GM18499 (cell line): Measurements from ENCODE around the gene RNF220.

Experiments
- ATAC-seq: cut with Tn5 transposase; IDR thresholded peaks from one replicate; pipeline ENCODE4 v1.9.1; 2021; ENCODE audit warnings: moderate number of reproducible peaks; ENCODE audit not compliant: insufficient read depth, unreplicated experiment

Gene RNF220

GRCh38 chr1:44569491-44569890 is 164.4 kb downstream of the RNF220 start:
- ATAC-seq = no peak

DNA sequence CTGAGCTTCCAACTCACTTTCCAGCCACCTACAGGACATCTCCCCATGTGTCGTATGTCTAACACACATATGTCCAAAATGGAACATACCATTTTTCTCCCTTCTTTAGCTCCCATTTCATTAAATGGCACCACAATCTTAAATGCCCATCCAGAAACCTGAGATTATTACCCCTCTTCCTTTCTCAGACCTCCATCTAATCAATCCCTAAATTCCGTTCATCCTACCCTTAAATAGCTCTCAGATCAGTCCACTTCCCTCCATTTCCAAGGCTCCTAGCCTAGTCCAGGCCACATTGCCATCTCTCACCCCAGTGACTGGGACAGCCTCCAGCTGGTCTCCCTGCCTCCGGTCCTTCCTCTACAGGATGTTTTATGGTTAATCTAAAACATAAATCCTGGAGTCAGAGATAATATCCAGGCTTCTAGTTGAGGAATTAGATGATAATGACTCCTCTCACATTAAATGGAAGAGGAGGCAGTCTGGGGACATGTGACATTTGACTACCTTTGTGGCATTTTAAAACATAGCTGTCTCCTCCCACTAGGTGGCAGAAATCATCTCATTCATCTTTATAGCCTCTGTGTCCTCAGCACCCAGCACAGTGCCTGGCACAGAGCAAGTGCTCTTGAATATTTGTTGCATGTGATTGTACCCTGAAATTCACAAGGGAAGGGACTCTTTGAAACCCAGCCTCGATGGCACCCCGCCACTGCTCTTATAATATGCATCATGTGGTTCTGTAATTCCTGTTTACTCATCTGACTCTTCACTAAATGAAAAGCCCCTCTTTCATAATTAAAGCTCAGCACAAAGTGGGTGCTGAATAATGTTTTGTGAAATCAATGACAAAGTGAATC is 166.9 kb downstream of the RNF220 start:
- no peak for ATAC-seq

DNA sequence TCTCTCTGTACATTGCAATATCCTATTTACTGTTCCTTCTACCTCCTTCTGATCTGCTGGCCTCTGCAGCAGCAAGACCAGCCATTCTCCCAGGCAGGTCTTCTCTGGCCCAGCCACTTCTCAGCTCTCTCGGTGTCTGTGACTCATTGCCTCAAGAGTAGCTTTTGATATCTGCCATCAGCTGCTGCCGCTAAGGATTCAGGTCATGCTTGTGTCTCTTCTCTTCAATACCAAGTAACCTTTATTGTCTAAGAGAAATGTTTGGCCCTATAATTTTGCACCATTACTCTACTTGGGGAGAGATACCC is 167.5 kb downstream of the RNF220 start:
- ATAC-seq = no peak

- no peak for ATAC-seq
Measured at GRCh38 chr1:44575396-44575795, 170.3 kb downstream of the RNF220 start.

DNA sequence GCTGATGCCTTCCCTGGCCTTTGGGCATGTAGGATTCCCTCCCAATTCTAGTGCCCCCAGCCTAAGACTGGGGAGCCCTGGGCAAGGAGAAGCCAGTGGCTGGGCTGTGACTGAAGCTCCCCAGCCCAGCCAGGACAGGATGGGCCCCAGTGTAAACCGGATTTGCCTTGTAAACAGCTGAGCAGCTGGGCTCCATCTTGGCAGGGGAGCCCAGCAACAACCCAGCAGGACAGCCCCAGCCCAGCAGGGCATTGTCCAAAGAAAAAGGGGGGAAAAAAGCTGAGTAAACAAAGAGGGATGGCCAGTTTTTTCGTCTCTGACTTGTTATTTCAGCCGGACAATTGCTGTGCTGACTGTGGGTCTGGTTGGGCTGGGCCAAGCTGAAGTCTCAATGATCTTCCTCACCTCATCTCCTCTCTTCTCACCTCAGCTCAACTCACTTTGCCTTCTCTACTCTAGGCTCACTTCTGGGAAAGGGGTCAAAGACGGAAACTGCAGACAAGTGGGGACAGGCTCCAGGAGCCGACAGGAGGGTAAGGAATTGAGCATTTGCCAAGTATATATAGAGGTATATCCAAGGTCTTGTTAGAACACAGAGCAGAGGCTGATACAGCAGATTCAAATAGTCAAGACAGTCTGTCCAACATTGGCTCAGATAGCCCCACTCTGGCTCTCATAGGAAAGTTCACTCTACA is 171.5 kb downstream of the RNF220 start:
- no peak for ATAC-seq

GRCh38 chr1:44581205-44581604 is 176.2 kb downstream of the RNF220 start:
- ATAC-seq = no peak

- ATAC-seq = no peak
Measured at GRCh38 chr1:44584167-44584566, 179.1 kb downstream of the RNF220 start.

- no peak for ATAC-seq
Measured at GRCh38 chr1:44585315-44585920, 180.4 kb downstream of the RNF220 start.

- no peak for ATAC-seq
Measured at GRCh38 chr1:44587796-44588460, 182.9 kb downstream of the RNF220 start.

GRCh38 chr1:44588551-44589210 is 183.6 kb downstream of the RNF220 start:
- ATAC-seq = no peak

GRCh38 chr1:44590475-44590874 is 185.4 kb downstream of the RNF220 start:
- ATAC-seq = no peak

DNA sequence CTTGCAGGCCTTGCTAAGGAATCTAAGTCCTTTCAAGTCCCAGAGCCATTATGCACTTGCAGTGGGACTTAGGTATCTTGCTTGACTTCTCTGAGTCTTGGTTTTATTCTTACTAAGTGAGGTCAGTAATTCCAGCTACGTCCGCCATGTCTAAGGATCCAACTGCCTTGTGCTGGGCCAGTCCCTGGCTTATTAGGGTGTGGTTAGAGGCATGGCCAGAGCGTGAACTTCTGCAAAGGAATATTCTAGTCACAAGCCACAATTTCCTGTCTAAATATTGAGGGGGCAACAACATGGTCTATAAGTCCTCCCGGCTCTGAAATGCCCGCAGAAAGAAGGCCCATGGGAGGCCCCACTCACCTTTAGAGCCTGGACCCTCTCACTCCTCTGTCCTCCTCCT is 186.3 kb downstream of the RNF220 start:
- ATAC-seq = no peak

DNA sequence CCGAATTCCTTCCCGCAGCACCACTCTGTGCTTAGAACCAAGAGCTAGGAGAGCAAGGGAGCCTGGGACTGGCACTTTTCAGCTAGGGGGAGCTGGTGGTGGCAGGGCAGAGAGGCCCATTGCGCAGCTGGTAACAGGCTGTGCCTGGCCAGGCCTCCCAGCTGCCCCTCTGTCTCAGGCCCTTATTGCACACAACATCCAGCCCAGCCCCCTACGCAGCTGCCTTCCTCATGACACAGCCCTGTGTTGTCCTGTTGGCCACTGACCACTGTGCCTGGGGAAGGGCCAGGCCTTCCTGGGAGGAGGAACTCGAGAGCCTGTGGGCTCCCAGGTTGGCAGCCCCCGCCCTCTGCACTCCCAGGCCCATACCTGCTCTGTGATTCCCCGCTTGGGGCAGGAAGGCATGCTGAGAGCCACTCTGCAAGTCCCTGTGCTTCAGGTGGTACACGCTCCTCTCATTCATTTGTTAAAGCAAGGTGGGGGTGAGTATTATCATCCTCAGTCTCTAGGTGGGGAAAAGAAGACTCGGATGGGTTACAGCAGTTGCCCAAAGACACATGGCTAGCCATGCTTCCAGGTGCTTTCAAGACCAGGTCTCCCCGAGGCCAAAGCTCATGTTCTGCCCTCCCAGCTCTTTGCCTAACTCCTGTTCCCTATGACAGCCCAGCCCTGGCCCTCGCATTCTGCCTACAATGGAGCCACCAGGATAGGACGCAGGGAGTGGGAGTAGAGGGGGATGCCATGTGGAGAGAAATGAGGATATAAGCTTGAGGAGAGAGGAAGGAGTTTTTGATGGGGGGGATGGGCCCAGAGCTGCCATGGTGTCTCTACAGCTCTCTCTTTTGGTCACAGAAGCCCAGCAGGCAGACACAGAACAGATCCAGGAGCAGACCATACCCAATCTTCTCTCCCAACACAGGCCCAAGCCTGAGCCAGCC is 187.4 kb downstream of the RNF220 start:
- no peak for ATAC-seq

- ATAC-seq = no peak
Measured at GRCh38 chr1:44594353-44594752, 189.3 kb downstream of the RNF220 start.

DNA sequence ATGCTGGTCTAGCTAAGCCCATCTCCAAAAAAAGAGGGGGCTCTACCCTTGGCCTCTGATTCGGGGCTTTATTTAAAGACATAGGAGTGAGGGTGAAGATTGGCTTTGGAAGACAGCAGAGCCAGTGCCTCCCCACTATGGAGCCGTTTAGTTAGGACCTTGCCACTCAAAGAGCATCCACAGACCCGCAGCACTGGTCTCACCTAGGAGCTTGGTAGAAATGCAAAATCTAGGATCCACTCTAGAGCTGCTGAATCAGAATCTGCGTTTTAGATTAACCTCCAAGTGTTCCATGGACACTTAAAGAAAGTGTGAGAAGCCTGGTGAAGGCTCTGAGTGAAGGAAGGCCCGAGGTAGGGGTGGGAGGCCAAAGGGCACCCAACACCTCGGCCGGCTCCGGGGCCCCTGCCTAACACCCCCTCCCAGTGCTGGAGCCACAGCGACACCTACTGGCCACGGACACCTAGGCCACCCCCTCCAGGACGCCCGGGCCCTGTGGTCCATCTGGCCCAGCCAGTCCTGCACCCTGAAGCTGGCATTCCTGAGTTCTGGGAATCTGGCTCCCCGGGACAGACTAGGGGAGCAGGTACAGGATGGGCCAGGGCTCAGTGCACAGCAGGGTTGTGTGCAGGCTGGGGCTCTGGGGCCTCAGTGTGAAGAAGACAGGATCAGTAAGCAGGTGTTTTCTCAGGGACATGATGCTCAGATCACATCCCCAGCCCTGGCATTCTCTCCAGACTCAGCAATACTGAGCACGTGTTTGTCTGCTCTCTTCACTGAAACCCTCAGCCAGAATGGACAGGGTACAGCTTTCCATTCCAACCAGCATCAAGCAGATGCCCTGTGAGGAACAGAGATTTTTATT is 190.0 kb downstream of the RNF220 start:
- ATAC-seq = no peak

DNA sequence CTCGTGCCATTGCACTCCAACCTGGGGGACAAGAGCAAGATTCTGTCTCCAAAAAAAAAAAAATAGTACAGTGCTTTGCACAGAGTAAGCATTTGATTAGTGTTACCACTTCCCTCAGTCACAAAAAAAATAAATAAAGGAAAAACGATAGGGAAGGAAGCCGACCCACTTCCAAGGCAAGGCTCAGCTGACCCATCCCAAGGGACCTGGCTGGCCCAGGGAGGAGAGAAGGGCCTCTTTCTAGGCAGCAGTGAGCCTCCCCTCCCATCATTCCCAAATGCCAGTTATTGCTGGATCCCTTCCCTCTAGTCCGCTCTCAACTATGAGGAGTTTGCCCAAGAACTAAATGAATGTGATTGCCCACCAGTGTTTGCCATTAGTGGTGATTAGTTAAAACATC is 191.5 kb downstream of the RNF220 start:
- no peak for ATAC-seq

GRCh38 chr1:44598167-44598566 is 193.1 kb downstream of the RNF220 start:
- no peak for ATAC-seq
